NK-92 (cell line): Measurements from ENCODE around the gene SUPT6H.
"Not testable (repeated sequence)": the region's sequence is repeated elsewhere in the genome, so short reads cannot be mapped to it uniquely, and the experiment has no call there.

ENCODE experiments used
- DNase-seq: peaks from one replicate; lab custom pipeline; 2025; ENCODE audit not compliant: unreplicated experiment; lab: John Stamatoyannopoulos, UW

The SUPT6H gene

DNA sequence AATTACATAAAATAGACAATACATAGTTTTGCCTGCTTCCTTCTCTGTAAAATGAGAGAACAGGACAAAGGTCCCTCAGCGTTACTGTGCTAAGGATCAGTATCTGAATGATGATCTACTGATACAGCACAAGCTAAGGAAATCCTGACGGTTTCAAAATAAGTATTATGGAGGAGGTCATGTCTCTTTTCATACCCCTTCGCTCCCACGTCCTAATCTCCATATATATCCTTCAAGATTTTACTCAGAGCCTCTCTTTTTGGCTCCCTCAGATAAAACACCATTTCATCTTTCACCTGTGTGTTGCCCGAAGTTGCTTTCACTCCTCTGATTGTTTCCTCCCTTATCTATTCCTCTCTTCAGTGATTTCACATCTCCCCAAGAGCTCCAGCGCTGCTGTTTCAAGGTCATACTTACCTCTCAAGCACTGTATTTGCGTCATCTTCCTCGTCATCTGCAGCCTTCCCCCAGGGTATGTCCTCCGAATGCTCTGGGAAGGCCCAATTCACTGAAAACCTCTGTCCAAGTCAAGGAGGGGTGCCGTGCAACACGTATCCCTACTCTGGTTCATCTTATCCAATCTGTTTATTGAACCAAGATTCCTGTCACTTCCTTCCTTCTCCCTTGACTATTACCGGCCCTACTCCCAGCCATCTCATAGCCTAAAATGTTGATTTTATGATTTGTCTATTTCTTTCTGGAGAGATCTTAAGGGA is 15.8 kb upstream of the SUPT6H start:
- no peak for DNase-seq

DNA sequence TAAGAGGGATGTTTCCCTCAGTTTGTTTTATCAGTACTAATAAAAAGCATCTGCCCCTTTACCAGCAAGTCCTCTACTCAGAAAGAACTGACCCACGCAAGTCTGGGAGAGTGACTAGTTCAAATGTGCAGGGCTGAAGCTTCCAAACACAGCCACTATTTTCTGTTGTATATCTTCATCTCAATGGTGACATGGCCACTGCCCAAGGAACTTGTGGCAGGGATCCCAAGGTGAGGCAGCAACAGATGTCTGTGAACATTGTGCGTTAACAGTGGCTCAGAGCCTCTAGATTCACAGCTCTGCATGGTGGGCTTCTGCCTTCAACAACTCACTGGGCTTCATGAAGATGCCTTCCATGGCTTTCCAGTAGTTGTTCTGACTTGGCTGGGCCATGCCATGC is 13.3 kb upstream of the SUPT6H start:
- no peak for DNase-seq

DNA sequence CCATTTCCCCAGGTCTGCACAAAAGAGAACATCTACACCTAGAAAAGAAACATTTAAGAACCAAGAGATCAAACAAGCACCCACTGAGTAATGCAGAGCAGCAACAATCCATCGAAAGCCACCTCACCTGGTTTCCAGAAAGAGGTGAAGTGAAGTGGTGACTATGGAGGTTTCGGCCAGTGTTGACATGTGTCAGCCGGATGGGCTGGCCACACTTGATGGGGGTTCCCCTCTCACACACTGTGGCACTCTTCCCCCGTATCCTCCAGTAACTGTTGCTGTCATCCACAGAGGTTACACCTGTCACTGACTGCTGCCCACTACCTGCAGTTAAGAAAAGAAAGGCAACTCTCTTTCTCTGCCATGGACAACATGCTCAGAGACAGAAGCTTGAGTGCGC is 6.8 kb upstream of the SUPT6H start:
- no peak for DNase-seq

DNA sequence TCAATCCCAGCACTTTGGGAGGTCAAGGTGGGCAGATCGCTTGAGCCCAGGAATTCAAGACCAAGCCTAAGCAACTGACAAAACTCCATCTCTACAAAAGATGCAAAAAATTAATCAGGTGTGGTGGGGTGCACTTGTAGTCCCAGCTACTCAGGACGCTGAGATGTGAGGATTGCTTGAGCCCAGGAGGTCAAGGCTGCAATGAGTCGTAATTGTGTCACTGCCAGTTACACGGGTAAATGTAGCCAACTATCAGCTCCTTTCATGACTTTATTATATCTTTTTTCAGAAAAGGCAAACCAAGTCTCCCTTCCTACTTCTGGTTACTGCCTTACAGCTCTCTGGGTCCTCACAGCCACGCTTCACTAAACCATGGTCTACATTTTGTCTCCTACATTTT is 4.2 kb upstream of the SUPT6H start:
- no peak for DNase-seq

DNA sequence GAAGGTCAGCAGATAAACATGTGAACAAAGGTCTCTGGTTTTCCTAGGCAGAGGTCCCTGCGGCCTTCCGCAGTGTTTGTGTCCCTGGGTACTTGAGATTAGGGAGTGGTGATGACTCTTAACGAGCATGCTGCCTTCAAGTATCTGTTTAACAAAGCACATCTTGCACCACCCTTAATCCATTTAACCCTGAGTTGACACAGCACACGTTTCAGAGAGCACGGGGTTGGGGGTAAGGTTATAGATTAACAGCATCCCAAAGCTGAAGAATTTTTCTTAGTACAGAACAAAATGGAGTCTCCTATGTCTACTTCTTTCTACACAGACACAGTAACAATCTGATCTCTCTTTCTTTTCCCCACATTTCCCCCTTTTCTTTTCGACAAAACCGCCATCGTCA is 3.7 kb upstream of the SUPT6H start:
- not testable (repeated sequence) for DNase-seq

DNA sequence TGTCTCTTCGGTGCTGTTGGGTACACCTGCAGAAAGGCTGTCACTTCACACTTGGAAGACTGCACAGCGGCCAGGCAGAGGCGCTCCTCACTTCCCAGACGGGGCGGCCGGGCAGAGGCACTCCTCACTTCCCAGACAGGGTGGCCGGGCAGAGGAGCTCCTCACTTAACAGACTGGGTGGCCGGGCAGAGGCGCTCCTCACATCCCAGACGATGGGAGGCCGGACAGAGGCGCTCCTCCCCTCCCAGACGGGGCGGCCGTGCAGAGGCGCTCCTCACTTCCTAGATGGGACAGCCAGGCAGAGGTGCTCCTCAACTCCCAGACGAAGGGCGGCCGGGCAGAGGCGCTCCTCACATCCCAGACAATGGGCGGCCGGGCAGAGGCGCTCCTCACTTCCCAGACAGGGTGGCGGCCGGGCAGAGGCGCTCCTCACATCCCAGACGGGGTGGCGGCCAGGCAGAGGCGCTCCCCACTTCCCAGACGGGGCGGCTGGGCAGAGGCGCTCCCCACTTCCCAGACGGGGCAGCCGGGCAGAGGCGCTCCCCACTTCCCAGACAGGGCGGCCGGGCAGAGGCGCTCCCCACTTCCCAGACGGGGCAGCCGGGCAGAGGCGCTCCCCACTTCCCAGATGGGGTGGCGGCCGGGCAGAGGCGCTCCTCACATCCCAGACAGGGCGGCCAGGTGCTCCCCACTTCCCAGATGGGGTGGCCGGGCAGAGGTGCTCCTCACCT is 3.1 kb upstream of the SUPT6H start:
- DNase-seq: not testable (repeated sequence)

DNA sequence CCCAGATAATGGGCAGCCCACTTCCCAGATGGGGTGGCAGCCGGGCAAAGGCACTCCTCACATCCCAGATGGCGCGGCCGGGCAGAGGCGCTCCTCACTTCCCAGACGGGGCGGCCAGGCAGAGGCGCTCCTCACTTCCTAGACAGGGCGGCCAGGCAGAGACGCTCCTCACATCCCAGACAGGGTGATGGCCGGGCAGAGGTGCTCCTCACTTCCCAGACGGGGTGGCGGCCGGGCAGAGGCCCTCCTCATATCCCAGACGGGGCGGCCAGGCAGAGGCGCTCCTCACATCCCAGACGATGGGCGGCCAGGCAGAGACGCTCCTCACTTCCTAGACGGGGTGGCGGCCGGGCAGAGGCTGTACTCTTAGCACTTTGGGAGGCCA is 2.5 kb upstream of the SUPT6H start:
- DNase-seq: not testable (repeated sequence)

DNA sequence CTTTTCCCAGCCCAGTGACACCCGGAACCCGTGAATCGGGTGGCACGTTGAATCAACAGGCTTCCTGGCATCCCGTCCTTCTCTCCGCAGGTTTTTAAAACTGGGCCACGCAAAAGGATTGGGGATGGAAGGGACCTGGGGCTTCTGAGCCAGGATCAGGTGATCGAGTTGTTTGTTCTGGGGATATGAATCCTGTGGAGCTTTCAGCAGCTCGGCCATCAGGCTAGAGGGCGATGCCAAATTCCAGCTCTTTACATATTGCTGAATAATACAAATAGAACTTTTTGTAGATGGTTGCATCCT is 473 bp downstream of the SUPT6H start:
- DNase-seq: no peak

DNA sequence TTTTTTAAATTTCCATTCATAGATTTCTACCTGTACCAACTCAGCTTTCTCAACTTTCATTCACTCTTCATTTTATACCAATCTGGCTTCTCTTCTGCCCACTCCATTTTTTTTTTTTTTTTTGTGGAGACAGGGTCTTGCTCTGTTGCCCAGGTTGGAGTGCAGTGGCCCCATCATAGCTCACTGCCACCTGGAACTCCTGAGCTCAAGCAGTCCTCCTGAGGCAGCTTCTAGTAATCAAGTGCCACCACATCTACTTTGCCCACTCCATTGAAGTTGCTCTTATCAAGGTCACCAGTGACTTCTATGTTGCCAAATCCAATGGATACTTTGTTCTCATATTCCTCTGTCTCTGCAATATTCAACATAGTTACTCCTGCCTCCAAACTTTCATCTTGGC is 1.7 kb downstream of the SUPT6H start:
- DNase-seq: no peak

DNA sequence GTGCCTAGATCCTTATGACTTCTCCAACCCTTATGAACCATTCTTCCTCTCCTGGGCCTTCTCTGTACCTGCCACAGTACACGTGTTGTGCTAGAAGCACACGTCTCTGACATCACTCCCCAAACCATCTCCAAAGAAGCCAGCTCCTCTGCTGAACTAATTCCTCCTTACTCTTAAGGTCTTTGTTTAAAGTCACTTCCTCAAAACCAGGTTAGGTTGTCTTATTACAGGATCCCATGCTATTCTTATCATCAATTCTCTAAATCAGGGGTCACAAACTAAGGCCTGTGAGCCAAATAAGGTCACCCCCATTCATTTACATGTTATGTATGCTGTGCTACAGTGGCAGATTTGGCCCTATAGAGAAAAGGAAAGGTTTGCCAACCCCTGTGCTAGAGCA is 4.0 kb downstream of the SUPT6H start:
- DNase-seq: no peak

DNA sequence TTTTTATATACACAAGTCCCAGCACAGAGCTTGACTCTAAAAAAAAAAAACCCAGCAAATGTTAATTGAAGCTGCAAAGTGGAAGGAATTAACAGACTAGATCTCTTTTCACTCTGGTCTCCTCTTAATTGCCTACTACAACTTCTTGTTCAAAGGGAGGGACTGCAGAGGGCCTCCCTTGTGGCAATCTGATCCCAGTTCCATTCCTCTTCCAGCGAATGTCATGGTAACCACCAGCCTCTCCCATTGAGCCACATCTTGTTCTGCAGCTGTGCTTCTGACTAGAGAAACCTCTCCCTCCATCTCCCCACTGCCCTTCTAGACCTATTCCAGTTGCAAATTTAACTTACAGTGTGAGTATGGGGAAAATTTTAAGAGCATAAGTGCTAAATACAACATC is 5.9 kb downstream of the SUPT6H start:
- no peak for DNase-seq

DNA sequence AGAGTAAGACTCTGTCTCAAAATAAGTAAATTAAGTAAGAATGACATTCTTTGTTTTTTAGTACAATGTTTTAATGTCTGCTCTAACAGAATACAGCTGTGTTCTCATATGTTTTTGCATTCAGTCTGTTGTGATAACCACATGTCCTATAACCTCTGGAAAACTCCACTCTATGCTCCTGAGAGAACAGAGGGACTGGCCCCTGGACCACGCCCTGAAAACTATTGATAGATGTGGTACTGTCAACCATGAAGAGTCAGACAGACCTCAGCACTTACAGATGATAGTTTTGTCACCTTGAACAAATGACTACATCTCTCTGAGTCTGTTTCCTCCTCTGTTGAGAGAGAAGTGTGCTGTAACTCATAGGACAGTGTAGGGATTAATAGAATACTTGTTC is 7.9 kb downstream of the SUPT6H start:
- no peak for DNase-seq

DNA sequence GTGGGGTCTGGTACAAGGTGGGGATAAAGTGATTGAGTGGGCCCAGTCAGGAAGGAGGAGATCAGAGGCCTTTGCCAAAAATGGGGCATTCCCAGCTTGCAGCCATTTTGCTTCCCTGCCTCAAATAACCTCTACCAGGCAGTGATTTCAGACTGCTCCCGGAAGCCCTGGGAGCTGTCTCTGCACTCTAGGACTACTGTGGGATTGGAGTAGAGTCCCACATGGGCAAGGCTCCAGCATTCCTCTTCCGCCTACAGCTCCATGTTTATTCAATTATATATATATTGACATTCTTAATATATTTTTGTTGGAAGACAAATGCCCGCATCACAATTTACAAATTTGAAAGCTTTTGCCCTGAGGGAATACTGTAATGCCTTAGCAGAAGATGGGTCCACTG is 13.5 kb downstream of the SUPT6H start:
- no peak for DNase-seq

DNA sequence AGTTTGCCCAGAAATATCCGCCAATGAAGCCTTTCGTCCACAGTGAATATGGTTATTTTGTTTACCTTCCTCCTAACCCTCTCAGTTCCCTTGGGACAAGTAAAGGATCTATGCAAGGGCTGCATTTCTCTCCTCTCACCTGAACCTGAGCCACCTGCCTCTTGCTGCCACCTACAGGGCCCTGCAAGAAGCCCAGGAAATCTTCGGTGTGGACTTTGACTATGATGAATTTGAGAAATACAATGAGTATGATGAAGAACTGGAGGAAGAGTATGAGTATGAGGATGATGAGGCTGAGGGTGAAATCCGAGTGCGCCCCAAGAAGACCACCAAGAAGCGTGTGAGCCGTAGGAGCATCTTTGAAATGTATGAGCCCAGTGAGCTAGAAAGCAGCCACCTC is 14.0 kb downstream of the SUPT6H start:
- DNase-seq: no peak

DNA sequence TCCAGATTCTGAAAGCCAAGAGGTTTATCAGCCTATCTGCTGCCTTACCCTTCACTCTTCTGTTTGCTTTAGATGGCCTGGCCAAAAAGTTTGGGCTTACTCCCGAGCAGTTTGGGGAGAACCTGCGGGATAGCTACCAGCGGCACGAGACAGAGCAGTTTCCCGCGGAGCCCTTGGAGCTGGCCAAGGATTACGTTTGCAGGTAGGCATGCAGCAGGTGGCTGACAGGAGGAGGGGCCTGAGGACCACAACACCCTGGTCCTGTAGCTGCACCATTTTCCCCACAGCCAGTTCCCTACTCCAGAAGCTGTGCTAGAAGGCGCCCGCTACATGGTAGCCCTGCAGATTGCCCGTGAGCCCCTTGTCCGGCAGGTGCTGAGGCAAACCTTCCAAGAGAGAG is 20.6 kb downstream of the SUPT6H start:
- no peak for DNase-seq

DNA sequence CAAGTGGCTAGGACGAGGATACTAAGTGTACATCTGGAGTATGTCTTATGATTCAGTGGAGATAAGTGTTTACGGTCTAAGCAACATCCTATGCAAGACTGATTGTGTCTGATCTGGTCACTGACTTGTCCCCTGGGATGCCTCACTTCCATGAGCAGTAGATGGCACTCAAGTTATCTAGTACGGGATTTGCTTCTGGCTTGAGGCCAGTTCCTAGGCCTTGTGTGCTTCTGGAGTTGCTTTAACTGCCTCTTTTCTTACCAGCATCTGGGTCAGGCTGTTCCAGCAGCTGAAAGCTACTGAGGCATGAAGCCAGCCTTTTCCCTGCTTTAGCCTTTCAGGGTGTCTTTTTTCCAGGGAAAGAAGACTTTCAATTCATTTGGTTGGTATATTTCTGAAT is 23.0 kb downstream of the SUPT6H start:
- DNase-seq: no peak

DNA sequence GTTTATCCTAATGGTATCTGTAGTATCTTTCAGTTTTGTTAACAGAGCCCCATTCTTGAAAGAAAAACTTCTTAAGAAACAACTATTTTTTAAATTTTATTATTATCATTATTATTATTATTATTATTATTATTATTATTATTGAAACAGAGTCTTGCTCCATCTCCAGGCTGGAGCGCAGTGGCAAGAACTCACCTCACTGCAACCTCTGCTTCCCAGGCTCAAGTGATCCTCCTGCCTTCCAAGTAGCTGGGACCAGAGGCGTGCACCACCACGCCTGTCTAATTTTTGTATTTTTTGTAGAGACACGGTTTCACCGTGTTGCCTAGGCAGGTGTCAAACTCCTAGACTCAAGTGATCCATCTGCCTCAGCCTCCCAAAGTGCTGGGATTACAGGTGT is 23.4 kb downstream of the SUPT6H start:
- DNase-seq: no peak

DNA sequence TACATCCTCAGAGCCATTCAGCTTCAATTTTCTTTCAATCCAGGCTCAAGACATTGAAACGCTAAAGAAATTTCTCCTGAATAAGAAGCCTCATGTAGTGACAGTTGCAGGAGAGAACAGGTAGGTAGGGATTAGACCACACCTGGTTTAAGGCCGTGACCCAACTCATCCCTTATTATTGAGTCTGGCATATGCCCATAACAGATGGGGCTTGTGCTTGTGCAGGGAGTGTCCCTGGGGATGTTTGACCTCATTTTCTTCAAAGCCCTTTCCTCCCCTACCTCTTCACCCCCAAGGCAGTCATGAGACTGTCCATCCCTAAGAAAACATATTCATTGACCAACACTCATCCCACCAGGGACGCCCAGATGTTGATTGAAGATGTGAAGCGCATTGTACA is 24.3 kb downstream of the SUPT6H start:
- DNase-seq: no peak

DNA sequence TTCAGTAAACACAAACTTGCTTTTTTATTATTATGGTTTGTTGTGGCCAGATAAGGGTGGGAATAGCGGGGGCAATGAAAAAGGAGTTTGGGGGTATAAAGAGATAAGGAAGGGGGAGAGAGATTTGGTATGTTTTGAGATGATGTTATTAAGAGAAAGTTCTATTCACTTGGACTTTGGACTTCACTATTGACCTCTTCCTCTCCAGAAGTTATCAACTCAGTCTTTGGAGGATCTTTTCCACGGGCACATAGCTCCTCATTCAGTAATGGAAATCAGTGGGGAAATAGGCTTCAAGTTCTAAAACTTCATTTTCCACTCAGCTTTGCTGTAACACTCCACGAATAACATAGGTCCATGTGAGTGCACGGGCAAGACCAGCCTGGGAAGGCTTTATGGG is 26.5 kb downstream of the SUPT6H start:
- no peak for DNase-seq

DNA sequence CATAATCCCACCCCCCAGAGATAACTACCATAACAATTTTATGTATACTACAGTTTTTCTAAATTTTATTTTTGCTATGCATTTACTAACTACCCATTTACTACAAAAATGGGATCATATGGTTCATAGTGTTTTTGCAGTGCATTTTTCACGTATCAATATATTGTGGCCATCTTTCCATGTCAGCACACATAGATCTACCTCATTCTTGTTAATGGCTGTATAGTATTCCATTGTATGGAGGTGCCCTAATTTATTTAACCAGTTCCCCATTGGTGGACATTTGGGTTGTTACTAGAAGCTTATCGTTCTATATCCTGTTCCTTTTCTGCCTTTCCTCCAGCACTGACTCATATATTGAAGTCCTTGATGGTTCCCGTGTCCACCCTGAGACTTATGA is 27.0 kb downstream of the SUPT6H start:
- no peak for DNase-seq

DNA sequence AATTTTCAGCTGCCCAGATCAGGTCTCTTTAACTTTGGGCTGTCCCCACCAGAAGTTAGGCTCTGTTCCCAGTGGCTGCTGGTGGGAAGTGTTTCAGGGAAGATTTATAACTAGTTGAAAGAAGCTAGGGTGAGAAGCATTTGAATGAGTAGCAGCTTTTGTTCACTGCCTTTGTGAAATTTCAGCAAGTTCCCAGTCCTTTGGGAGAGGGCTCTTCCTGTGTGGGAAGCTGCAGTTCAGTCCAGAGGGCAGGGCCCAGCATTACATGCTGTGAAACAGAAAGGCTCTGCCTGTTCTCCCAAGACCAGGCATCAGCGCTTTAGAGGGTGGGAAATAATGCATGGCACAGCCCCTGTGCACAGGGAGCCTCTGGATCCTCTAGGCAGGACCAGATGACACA is 31.9 kb downstream of the SUPT6H start:
- DNase-seq: no peak

DNA sequence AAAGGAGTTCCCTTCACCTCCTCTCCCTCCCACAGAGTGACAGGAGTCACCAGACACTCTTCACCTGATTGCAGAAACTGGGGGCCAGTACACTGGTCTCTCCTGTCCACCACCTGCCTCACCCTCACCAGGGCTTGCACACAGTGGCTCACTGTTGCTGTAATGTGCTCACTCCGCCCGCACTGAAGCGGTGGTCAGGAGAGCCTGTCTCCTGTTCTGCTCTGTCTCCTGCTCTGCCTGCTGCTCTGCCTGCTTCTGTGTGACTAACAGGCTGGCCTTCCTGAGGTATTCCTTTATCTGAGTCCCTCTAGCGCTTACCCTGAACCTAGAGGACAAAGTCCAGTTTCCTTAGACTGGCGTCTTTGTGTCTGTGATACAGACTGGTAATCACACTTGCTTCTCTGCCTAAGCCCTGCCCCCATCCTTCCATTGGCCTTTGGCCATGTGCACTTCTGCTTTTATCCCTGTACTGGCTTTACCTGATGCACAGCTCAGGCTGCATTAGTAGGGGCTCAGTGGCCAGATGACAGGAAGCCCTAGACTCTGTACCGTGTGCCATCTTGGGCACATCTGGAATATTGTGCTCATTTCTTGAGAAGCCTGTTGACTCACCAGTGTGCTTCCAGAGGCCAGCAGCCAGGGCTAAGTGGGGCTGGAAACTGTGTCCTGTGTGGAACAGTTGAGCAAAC is 36.4 kb downstream of the SUPT6H start:
- DNase-seq: no peak

DNA sequence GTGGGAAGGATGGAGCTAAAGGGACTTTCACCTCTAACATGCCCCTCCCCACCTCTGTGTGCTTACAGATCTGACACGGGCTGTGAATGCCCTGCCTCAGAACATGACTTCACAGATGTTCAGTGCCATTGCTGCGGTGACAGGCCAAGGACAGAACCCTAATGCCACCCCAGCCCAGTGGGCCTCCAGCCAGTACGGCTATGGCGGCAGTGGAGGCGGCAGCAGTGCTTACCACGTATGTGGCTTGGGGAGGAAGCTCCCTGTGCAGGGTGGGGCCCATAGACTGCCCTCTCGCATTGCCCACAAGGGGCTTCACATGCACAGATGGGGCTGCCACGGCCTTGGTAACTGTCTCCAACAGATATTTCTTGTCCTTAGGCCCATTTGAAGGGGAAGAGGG is 38.3 kb downstream of the SUPT6H start:
- no peak for DNase-seq
